ENCODE results near the gene MIA. TPM values are rescaled to one million over a fixed set of nuclear protein-coding genes. Genes with fewer than 3 reads are reported as not detected.

The MIA gene
- total and polyA plus RNA-seq, 9 of the 15 experiments (the other 6 are each of a cell fraction or from before 2014, with no cell fraction given): 0.21 TPM; not detected in 8

- TF ChIP-seq, protein P1, sequence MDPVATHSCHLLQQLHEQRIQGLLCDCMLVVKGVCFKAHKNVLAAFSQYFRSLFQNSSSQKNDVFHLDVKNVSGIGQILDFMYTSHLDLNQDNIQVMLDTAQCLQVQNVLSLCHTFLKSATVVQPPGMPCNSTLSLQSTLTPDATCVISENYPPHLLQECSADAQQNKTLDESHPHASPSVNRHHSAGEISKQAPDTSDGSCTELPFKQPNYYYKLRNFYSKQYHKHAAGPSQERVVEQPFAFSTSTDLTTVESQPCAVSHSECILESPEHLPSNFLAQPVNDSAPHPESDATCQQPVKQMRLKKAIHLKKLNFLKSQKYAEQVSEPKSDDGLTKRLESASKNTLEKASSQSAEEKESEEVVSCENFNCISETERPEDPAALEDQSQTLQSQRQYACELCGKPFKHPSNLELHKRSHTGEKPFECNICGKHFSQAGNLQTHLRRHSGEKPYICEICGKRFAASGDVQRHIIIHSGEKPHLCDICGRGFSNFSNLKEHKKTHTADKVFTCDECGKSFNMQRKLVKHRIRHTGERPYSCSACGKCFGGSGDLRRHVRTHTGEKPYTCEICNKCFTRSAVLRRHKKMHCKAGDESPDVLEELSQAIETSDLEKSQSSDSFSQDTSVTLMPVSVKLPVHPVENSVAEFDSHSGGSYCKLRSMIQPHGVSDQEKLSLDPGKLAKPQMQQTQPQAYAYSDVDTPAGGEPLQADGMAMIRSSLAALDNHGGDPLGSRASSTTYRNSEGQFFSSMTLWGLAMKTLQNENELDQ (CRISPR knock-in tag; IDR thresholded peaks at IDR 0.05; ENCODE audit: borderline replicate concordance): no peak
- TF ChIP-seq CBX2 (IDR thresholded peaks at IDR 0.05; ENCODE audit: insufficient read depth, low read length, poor library complexity, severe bottlenecking) (no peak), JUND (IDR thresholded peaks at IDR 0.05; ENCODE audit: borderline replicate concordance, low read depth, low read length) (peak; percentile 64), JUND (tag; IDR thresholded peaks at IDR 0.05; ENCODE audit: borderline replicate concordance, low read depth, low read length) (peak; percentile 17; the same call in 1 of the 3 replicates), ZBTB7A (IDR thresholded peaks at IDR 0.05; ENCODE audit: borderline replicate concordance, control insufficient read depth, low read depth, low read length) (0 out of 2 replicates have a peak, but pooled peaks have one; percentile 14), YY1 (IDR thresholded peaks at IDR 0.05; ENCODE audit: borderline replicate concordance in 1 of 3, control insufficient read depth in 1 of 3, extremely low read depth in 1 of 3, insufficient read depth in 3 of 3, insufficient read length in 1 of 3, insufficient replicate concordance in 2 of 3, low read depth in 1 of 3, low read length in 2 of 3) (peak in 2 of 3 experiments; percentile 47 to 49), NBN (IDR thresholded peaks at IDR 0.05; ENCODE audit: low read depth) (0 out of 2 replicates have a peak, but pooled peaks have one; percentile 29), ZNF24 (IDR thresholded peaks at IDR 0.05) (peak; percentile 38; the same call in 1 of the 2 replicates), FOXP4 (CRISPR knock-in tag; IDR thresholded peaks at IDR 0.05; ENCODE audit: borderline replicate concordance) (0 out of 2 replicates have a peak, but pooled peaks have one; percentile 55), CEBPG (CRISPR knock-in tag; IDR thresholded peaks at IDR 0.05) (peak; percentile 37; the same call in 1 of the 2 replicates), CEBPG (tag; conservative IDR thresholded peaks at IDR 0.05 in 1 of 2, IDR thresholded peaks at IDR 0.05 in 1 of 2) (no peak), HMGN3 (IDR thresholded peaks at IDR 0.05; ENCODE audit: borderline replicate concordance, extremely low read depth, insufficient read length, low read depth, low read length) (peak; percentile 48)
- TF ChIP-seq, protein P2, sequence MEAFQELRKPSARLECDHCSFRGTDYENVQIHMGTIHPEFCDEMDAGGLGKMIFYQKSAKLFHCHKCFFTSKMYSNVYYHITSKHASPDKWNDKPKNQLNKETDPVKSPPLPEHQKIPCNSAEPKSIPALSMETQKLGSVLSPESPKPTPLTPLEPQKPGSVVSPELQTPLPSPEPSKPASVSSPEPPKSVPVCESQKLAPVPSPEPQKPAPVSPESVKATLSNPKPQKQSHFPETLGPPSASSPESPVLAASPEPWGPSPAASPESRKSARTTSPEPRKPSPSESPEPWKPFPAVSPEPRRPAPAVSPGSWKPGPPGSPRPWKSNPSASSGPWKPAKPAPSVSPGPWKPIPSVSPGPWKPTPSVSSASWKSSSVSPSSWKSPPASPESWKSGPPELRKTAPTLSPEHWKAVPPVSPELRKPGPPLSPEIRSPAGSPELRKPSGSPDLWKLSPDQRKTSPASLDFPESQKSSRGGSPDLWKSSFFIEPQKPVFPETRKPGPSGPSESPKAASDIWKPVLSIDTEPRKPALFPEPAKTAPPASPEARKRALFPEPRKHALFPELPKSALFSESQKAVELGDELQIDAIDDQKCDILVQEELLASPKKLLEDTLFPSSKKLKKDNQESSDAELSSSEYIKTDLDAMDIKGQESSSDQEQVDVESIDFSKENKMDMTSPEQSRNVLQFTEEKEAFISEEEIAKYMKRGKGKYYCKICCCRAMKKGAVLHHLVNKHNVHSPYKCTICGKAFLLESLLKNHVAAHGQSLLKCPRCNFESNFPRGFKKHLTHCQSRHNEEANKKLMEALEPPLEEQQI (IDR thresholded peaks at IDR 0.05): no peak
- TF ChIP-seq, protein P3, sequence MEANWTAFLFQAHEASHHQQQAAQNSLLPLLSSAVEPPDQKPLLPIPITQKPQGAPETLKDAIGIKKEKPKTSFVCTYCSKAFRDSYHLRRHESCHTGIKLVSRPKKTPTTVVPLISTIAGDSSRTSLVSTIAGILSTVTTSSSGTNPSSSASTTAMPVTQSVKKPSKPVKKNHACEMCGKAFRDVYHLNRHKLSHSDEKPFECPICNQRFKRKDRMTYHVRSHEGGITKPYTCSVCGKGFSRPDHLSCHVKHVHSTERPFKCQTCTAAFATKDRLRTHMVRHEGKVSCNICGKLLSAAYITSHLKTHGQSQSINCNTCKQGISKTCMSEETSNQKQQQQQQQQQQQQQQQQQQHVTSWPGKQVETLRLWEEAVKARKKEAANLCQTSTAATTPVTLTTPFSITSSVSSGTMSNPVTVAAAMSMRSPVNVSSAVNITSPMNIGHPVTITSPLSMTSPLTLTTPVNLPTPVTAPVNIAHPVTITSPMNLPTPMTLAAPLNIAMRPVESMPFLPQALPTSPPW (CRISPR knock-in tag; IDR thresholded peaks at IDR 0.05): peak; percentile 67
These were observed 31.3 kb downstream of the MIA start (continued) for GRCh38 chr19:40806423-40807146.

Measured in K562 (cell line).